ENCODE data around the gene DCBLD1. TPM values are rescaled to one million over a fixed set of nuclear protein-coding genes. Genes with fewer than 3 reads are reported as not detected.

Gene DCBLD1
- total RNA-seq, 1 donor: 29.7 TPM

- Histone ChIP-seq H3K4me1 (ENCODE audit: insufficient read depth, low read length) (peaks cover 6% of the 10 kb centered on the region), H3K27ac (ENCODE audit: low read depth, low read length) (no peak overlapping the region), H3K4me3 (ENCODE audit: insufficient read depth, low read length) (no peak overlapping the region), H3K36me3 (ENCODE audit: insufficient read depth, low read length) (no peaks in the 10 kb centered on the region), H3K9me3 (ENCODE audit: low read depth, low read length) (no peaks in the 10 kb centered on the region), H4K20me1 (ENCODE audit: insufficient read depth, low read length) (no peaks in the 10 kb centered on the region), H2AFZ (ENCODE audit: low read length) (peak overlapping the region; percentile 30), H3K4me2 (ENCODE audit: insufficient read depth, low read length) (no peak overlapping the region), H3K27me3 (ENCODE audit: insufficient read depth, low read length) (no peaks in the 10 kb centered on the region), H3K79me2 (ENCODE audit: insufficient read depth, low read length) (no peaks in the 10 kb centered on the region)
- peak; percentile 28 for TF ChIP-seq CTCF (IDR thresholded peaks at IDR 0.05; ENCODE audit: extremely low read depth, low read depth, low read length)
- no peak for DNase-seq (ENCODE audit: insufficient read length, low spot score, missing footprints)
These were observed 4.3 kb upstream of the DCBLD1 start for GRCh38 chr6:117477988-117478852.

GRCh38 chr6:117478853-117479231 lies 3.6 kb upstream of the DCBLD1 start:
- DNase-seq (ENCODE audit: insufficient read length, low spot score, missing footprints): no peak
- Histone ChIP-seq H4K20me1 (ENCODE audit: insufficient read depth, low read length) (no peaks in the 10 kb centered on the region), H3K36me3 (ENCODE audit: insufficient read depth, low read length) (no peaks in the 10 kb centered on the region), H2AFZ (ENCODE audit: low read length) (no peak overlapping the region), H3K27me3 (ENCODE audit: insufficient read depth, low read length) (no peaks in the 10 kb centered on the region), H3K79me2 (ENCODE audit: insufficient read depth, low read length) (peaks cover 4% of the 10 kb centered on the region), H3K4me1 (ENCODE audit: insufficient read depth, low read length) (peaks cover 7% of the 10 kb centered on the region), H3K27ac (ENCODE audit: low read depth, low read length) (no peak overlapping the region), H3K4me2 (ENCODE audit: insufficient read depth, low read length) (no peak overlapping the region), H3K4me3 (ENCODE audit: insufficient read depth, low read length) (no peak overlapping the region), H3K9me3 (ENCODE audit: low read depth, low read length) (no peaks in the 10 kb centered on the region)
- TF ChIP-seq CTCF (IDR thresholded peaks at IDR 0.05; ENCODE audit: extremely low read depth, low read depth, low read length): no peak

GRCh38 chr6:117480651-117481050 lies 1.8 kb upstream of the DCBLD1 start:
- no peaks in the 10 kb centered on the region for H4K20me1 ChIP-seq (ENCODE audit: insufficient read depth, low read length)

More at GRCh38 chr6:117480651-117481050, 1.8 kb upstream of the DCBLD1 start:
- peaks cover 25% of the 10 kb centered on the region for H3K4me1 ChIP-seq (ENCODE audit: insufficient read depth, low read length)
- H3K27ac ChIP-seq (ENCODE audit: low read depth, low read length): no peak overlapping the region
- no peak overlapping the region for H3K4me2 ChIP-seq (ENCODE audit: insufficient read depth, low read length)
- H2AFZ ChIP-seq (ENCODE audit: low read length): no peak overlapping the region
- TF ChIP-seq CTCF (IDR thresholded peaks at IDR 0.05; ENCODE audit: extremely low read depth, low read depth, low read length): no peak
- peaks cover 11% of the 10 kb centered on the region for H3K36me3 ChIP-seq (ENCODE audit: insufficient read depth, low read length)
- no peaks in the 10 kb centered on the region for H3K27me3 ChIP-seq (ENCODE audit: insufficient read depth, low read length)
- DNase-seq (ENCODE audit: insufficient read length, low spot score, missing footprints): no peak
- peaks cover 22% of the 10 kb centered on the region for H3K79me2 ChIP-seq (ENCODE audit: insufficient read depth, low read length)
- H3K9me3 ChIP-seq (ENCODE audit: low read depth, low read length): no peaks in the 10 kb centered on the region
- H3K4me3 ChIP-seq (ENCODE audit: insufficient read depth, low read length): no peak overlapping the region

Measured in osteoblast (primary cell).